Immature natural killer cell (primary cell): ENCODE measurements around the gene POLR2C. TPM values are rescaled to one million over a fixed set of nuclear protein-coding genes. Genes with fewer than 3 reads are reported as not detected.
A peak's percentile ranks its signal among the peaks of the same experiment; 100 is the strongest.

Experiments
- DNase-seq, 3 donors: peaks; one replicate each; pipeline ENCODE4 v3.0.0; 2022; ENCODE audit warnings: mixed read lengths in 1 of 3
- H3K27ac Mint-ChIP-seq, 6 donors: one replicate each; pipeline ENCODE4 v1.8.0; 2020; ENCODE audit warnings: mixed read lengths in 6 of 6, mild to moderate bottlenecking in 5 of 6, inconsistent platforms in 4 of 6, moderate library complexity in 3 of 6
- H3K27me3 Mint-ChIP-seq, 3 donors: one replicate each; pipeline ENCODE4 v1.8.0; 2020 to 2021; ENCODE audit warnings: low read depth in 3 of 3, mild to moderate bottlenecking in 3 of 3, mixed read lengths in 3 of 3, moderate library complexity in 3 of 3, inconsistent platforms in 1 of 3
- H3K36me3 Mint-ChIP-seq, 3 donors: one replicate each; pipeline ENCODE4 v1.8.0; 2020; ENCODE audit warnings: mixed read lengths in 3 of 3, inconsistent platforms in 2 of 3, mild to moderate bottlenecking in 2 of 3
- H3K4me1 Mint-ChIP-seq, 2 donors: one replicate each; pipeline ENCODE4 v1.8.0; 2020; ENCODE audit warnings: inconsistent platforms in 2 of 2, mild to moderate bottlenecking in 2 of 2, mixed read lengths in 2 of 2, moderate library complexity in 1 of 2
- H3K4me3 Mint-ChIP-seq, 5 donors: one replicate each; pipeline ENCODE4 v1.8.0; 2020; ENCODE audit warnings: mild to moderate bottlenecking in 5 of 5, mixed read lengths in 5 of 5, inconsistent platforms in 3 of 5, moderate library complexity in 3 of 5
- H3K9me3 Mint-ChIP-seq, 6 donors: one replicate each; pipeline ENCODE4 v1.8.0; 2020; ENCODE audit warnings: mild to moderate bottlenecking in 6 of 6, mixed read lengths in 6 of 6, inconsistent platforms in 4 of 6, moderate library complexity in 3 of 6
- polyA plus RNA-seq, 3 donors: library from polyadenylated mRNA; unstranded; fragments of 300-500 nt; fragmentation: Illumina TruSeq; gene quantifications; one replicate each; pipeline ENCODE4 v1.2.3, GENCODE V29; 2021

POLR2C gene
- polyA plus RNA-seq, 3 donors from 2014 or later: 38.9 to 60.9 (median 41.6) TPM

- Mint-ChIP-seq H3K27ac (no peak overlapping the region), H3K36me3 (no peaks in the 10 kb centered on the region), H3K9me3 (no peaks in the 10 kb centered on the region), H3K4me3 (no peak overlapping the region), H3K4me1 (peaks cover 20 to 24% of the 10 kb centered on the region in 2 donors), H3K27me3 (peaks cover 0 to 4% (median 1%) of the 10 kb centered on the region in 3 donors)
- DNase-seq: no peak
Observed at GRCh38 chr16:57477531-57478202, 15.2 kb downstream of the POLR2C start.

- Mint-ChIP-seq H3K4me3 (peak overlapping the region; percentile 10 to 72 (median 47)), H3K4me1 (peaks cover 20 to 24% of the 10 kb centered on the region in 2 donors), H3K27me3 (peaks cover 0 to 4% (median 1%) of the 10 kb centered on the region in 3 donors), H3K9me3 (no peaks in the 10 kb centered on the region), H3K36me3 (no peaks in the 10 kb centered on the region), H3K27ac (peak overlapping the region in 4 of 6 donors; percentile 6 to 32 (median 18))
- no peak for DNase-seq
Observed at GRCh38 chr16:57478396-57479204, 16.1 kb downstream of the POLR2C start.

- peak overlapping the region; percentile 45 to 71 (median 56) for H3K4me3 Mint-ChIP-seq
- peaks cover 22 to 24% of the 10 kb centered on the region in 2 donors for H3K4me1 Mint-ChIP-seq
- H3K36me3 Mint-ChIP-seq: no peaks in the 10 kb centered on the region
- no peak for DNase-seq
- peaks cover 0 to 4% (median 1%) of the 10 kb centered on the region in 3 donors for H3K27me3 Mint-ChIP-seq
- H3K9me3 Mint-ChIP-seq: no peaks in the 10 kb centered on the region
- H3K27ac Mint-ChIP-seq: peak overlapping the region in 2 of 6 donors; percentile 57 to 67
Observed at GRCh38 chr16:57479205-57479975, 16.9 kb downstream of the POLR2C start.

- no peak for DNase-seq
- H3K27me3 Mint-ChIP-seq: peaks cover 0 to 4% (median 1%) of the 10 kb centered on the region in 3 donors
- no peak overlapping the region for H3K4me3 Mint-ChIP-seq
- no peaks in the 10 kb centered on the region for H3K36me3 Mint-ChIP-seq
- no peak overlapping the region for H3K27ac Mint-ChIP-seq
- peaks cover 21 to 24% of the 10 kb centered on the region in 2 donors for H3K4me1 Mint-ChIP-seq
- H3K9me3 Mint-ChIP-seq: no peaks in the 10 kb centered on the region
Observed at GRCh38 chr16:57479976-57480753, 17.7 kb downstream of the POLR2C start.

- H3K9me3 Mint-ChIP-seq: no peaks in the 10 kb centered on the region
- no peaks in the 10 kb centered on the region for H3K36me3 Mint-ChIP-seq
- H3K27me3 Mint-ChIP-seq: peaks cover 0 to 4% (median 1%) of the 10 kb centered on the region in 3 donors
Observed at GRCh38 chr16:57480754-57481230, 18.3 kb downstream of the POLR2C start.

GRCh38 chr16:57481421-57481820 is 18.9 kb downstream of the POLR2C start:
- Mint-ChIP-seq H3K4me3 (no peak overlapping the region), H3K36me3 (no peaks in the 10 kb centered on the region), H3K9me3 (no peaks in the 10 kb centered on the region), H3K4me1 (peaks cover 22 to 26% of the 10 kb centered on the region in 2 donors), H3K27me3 (peaks cover 0 to 4% (median 1%) of the 10 kb centered on the region in 3 donors), H3K27ac (no peak overlapping the region)
- DNase-seq: no peak

More at GRCh38 chr16:57480754-57481230, 18.3 kb downstream of the POLR2C start:
- no peak for DNase-seq
- H3K4me3 Mint-ChIP-seq: no peak overlapping the region
- H3K27ac Mint-ChIP-seq: no peak overlapping the region
- H3K4me1 Mint-ChIP-seq: peaks cover 25 to 30% of the 10 kb centered on the region in 2 donors

- Mint-ChIP-seq H3K4me3 (no peak overlapping the region), H3K27ac (no peak overlapping the region), H3K9me3 (no peaks in the 10 kb centered on the region), H3K4me1 (peaks cover 29 to 33% of the 10 kb centered on the region in 2 donors), H3K27me3 (peaks cover 0 to 2% (median 0%) of the 10 kb centered on the region in 3 donors), H3K36me3 (no peaks in the 10 kb centered on the region)
- no peak for DNase-seq
Observed at GRCh38 chr16:57482845-57483545, 20.5 kb downstream of the POLR2C start.

- Mint-ChIP-seq H3K4me1 (peaks cover 24 to 27% of the 10 kb centered on the region in 2 donors), H3K36me3 (no peaks in the 10 kb centered on the region), H3K27me3 (peaks cover 0 to 2% (median 0%) of the 10 kb centered on the region in 3 donors), H3K9me3 (no peaks in the 10 kb centered on the region), H3K4me3 (no peak overlapping the region), H3K27ac (no peak overlapping the region)
- no peak for DNase-seq
Observed at GRCh38 chr16:57483725-57484514, 21.4 kb downstream of the POLR2C start.

- no peaks in the 10 kb centered on the region for H3K9me3 Mint-ChIP-seq
- H3K27me3 Mint-ChIP-seq: peaks cover 0 to 2% (median 0%) of the 10 kb centered on the region in 3 donors
- H3K4me3 Mint-ChIP-seq: peak overlapping the region in 2 of 5 donors; percentile 5 to 17
- peak overlapping the region in 2 of 6 donors; percentile 21 to 82 for H3K27ac Mint-ChIP-seq
- no peak for DNase-seq
- peaks cover 21% of the 10 kb centered on the region in 2 donors for H3K4me1 Mint-ChIP-seq
- no peaks in the 10 kb centered on the region for H3K36me3 Mint-ChIP-seq
Observed at GRCh38 chr16:57484515-57485005, 22.1 kb downstream of the POLR2C start.

GRCh38 chr16:57485091-57485915 is 22.8 kb downstream of the POLR2C start:
- Mint-ChIP-seq H3K36me3 (no peaks in the 10 kb centered on the region), H3K27me3 (peaks cover 0 to 2% (median 0%) of the 10 kb centered on the region in 3 donors), H3K9me3 (no peaks in the 10 kb centered on the region), H3K4me1 (peaks cover 18 to 20% of the 10 kb centered on the region in 2 donors), H3K27ac (peak overlapping the region in 4 of 6 donors; percentile 32 to 75 (median 46)), H3K4me3 (peak overlapping the region; percentile 81 to 85 (median 84))
- no peak for DNase-seq
